HG03280 (cell line): Measurements from ENCODE around the gene ULBP1.
"Not testable (repeated sequence)": the region's sequence is repeated elsewhere in the genome, so short reads cannot be mapped to it uniquely, and the experiment has no call there.

Experiments
- ATAC-seq: cut with Tn5 transposase; IDR thresholded peaks from one replicate; pipeline ENCODE4 v1.9.1; 2021; ENCODE audit warnings: mild to moderate bottlenecking, moderate library complexity; ENCODE audit not compliant: unreplicated experiment

ULBP1 gene

GRCh38 chr6:149951096-149951495, 12.6 kb upstream of the ULBP1 start:
- no peak for ATAC-seq

GRCh38 chr6:149951626-149952025, 12.1 kb upstream of the ULBP1 start:
- ATAC-seq = no peak

- ATAC-seq = not testable (repeated sequence)
Measured at GRCh38 chr6:149953390-149953789, 10.4 kb upstream of the ULBP1 start.

GRCh38 chr6:149953934-149954327, 9.8 kb upstream of the ULBP1 start:
- ATAC-seq = not testable (repeated sequence)

- not testable (repeated sequence) for ATAC-seq
Measured at GRCh38 chr6:149954328-149954983, 9.3 kb upstream of the ULBP1 start.

GRCh38 chr6:149954984-149955653, 8.6 kb upstream of the ULBP1 start:
- ATAC-seq = not testable (repeated sequence)

GRCh38 chr6:149955654-149956317, 8.0 kb upstream of the ULBP1 start:
- not testable (repeated sequence) for ATAC-seq

GRCh38 chr6:149958124-149958523, 5.6 kb upstream of the ULBP1 start:
- not testable (repeated sequence) for ATAC-seq

- ATAC-seq = not testable (repeated sequence)
Measured at GRCh38 chr6:149959806-149960205, 3.9 kb upstream of the ULBP1 start.

- no peak for ATAC-seq
Measured at GRCh38 chr6:149960488-149960887, 3.3 kb upstream of the ULBP1 start.

GRCh38 chr6:149961728-149962425, 1.9 kb upstream of the ULBP1 start:
- no peak for ATAC-seq

- no peak for ATAC-seq
Measured at GRCh38 chr6:149962461-149963211, 1.1 kb upstream of the ULBP1 start.

- peak; percentile 18 for ATAC-seq
Measured at GRCh38 chr6:149963212-149963461, 606 bp upstream of the ULBP1 start.

GRCh38 chr6:149964308-149965193, 808 bp downstream of the ULBP1 start:
- ATAC-seq = no peak

GRCh38 chr6:149965194-149966020, 1.7 kb downstream of the ULBP1 start:
- ATAC-seq = no peak

- ATAC-seq = not testable (repeated sequence)
Measured at GRCh38 chr6:149966319-149966718, 2.6 kb downstream of the ULBP1 start.

- ATAC-seq = no peak
Measured at GRCh38 chr6:149967591-149967990, 3.8 kb downstream of the ULBP1 start.

- ATAC-seq = not testable (repeated sequence)
Measured at GRCh38 chr6:149967999-149968398, 4.3 kb downstream of the ULBP1 start.

- not testable (repeated sequence) for ATAC-seq
Measured at GRCh38 chr6:149968909-149969308, 5.2 kb downstream of the ULBP1 start.
